SU-DHL-6 (cell line): ENCODE data around the gene DCTN3.

Experiments used
- H2AFZ ChIP-seq: fragments of 200-600 bp; sonication (generic); 2 replicates; pipeline ENCODE4 v1.6.1; 2014; ENCODE audit warnings: low read depth, mild to moderate bottlenecking, moderate library complexity, mixed read lengths, antibody characterized with exemption, low read length; ENCODE audit not compliant: severe bottlenecking
- H3F3A ChIP-seq: fragments of 200-600 bp; shearing (Covaris generic); 2 replicates; pipeline ENCODE4 v1.6.0; 2016; ENCODE audit warnings: antibody characterized with exemption, mild to moderate bottlenecking; ENCODE audit not compliant: insufficient read depth
- H3K27ac ChIP-seq: fragments of 200-600 bp; sonication (generic); 2 replicates; pipeline ENCODE4 v1.5.1; 2016; ENCODE audit warnings: low read depth, mild to moderate bottlenecking, low read length, moderate library complexity, mixed read lengths
- H3K27me3 ChIP-seq: fragments of 200-600 bp; sonication (generic), shearing (Covaris generic); 2 replicates; pipeline ENCODE4 v1.6.0; 2014; ENCODE audit warnings: mild to moderate bottlenecking, low read length
- H3K36me3 ChIP-seq: fragments of 200-600 bp; sonication (generic); 2 replicates; pipeline ENCODE4 v1.6.1; 2014; ENCODE audit warnings: mild to moderate bottlenecking, low read length, mixed read lengths
- H3K4me2 ChIP-seq: fragments of 300-600, 200-600 bp; shearing (Covaris generic), sonication (generic); 2 replicates; pipeline ENCODE4 v1.6.0; 2014; ENCODE audit warnings: low read length, low read depth, mild to moderate bottlenecking; ENCODE audit not compliant: poor library complexity, severe bottlenecking
- H3K4me3 ChIP-seq: fragments of 200-600 bp; sonication (generic); 2 replicates; pipeline ENCODE4 v1.5.1; 2014; ENCODE audit warnings: antibody characterized with exemption, low read length, mild to moderate bottlenecking, mixed read lengths; ENCODE audit not compliant: insufficient read depth, poor library complexity, severe bottlenecking
- H3K79me2 ChIP-seq: fragments of 200-600 bp; sonication (generic); 2 replicates; pipeline ENCODE4 v1.6.1; 2014; ENCODE audit warnings: mild to moderate bottlenecking, low read length, moderate library complexity; ENCODE audit not compliant: insufficient read depth
- H3K9ac ChIP-seq: fragments of 200-600 bp; sonication (generic); 2 replicates; pipeline ENCODE4 v1.7.0; 2014; ENCODE audit warnings: mild to moderate bottlenecking, low read length
- H3K9me2 ChIP-seq: fragments of 200-600 bp; sonication (generic); replicated peaks from 2 replicates; pipeline ENCODE4 v1.6.1; 2014; ENCODE audit warnings: low read length; ENCODE audit not compliant: insufficient read depth
- H3K9me3 ChIP-seq: fragments of 200-600 bp; sonication (generic); 2 replicates; pipeline ENCODE4 v1.6.1; 2014; ENCODE audit warnings: low read length, mixed read lengths; ENCODE audit not compliant: insufficient read depth
- H4K20me1 ChIP-seq: fragments of 200-600 bp; sonication (generic); 2 replicates; pipeline ENCODE4 v1.6.1; 2014; ENCODE audit warnings: low read depth, mild to moderate bottlenecking, antibody characterized with exemption, low read length, moderate library complexity, mixed read lengths
- CTCF ChIP-seq: fragments of 200-600 bp; sonication (generic); IDR thresholded peaks from one replicate; pipeline ENCODE4 v1.5.1; 2017; ENCODE audit warnings: antibody characterized with exemption, mild to moderate bottlenecking, low read length, moderate library complexity; ENCODE audit not compliant: insufficient read depth, poor library complexity, severe bottlenecking
- EZH2phosphoT487 ChIP-seq: fragments of 200-600 bp; sonication (generic), shearing (Covaris generic); conservative IDR thresholded peaks from 2 replicates; pipeline ENCODE4 v1.6.1; 2018; ENCODE audit warnings: mild to moderate bottlenecking, antibody characterized with exemption, low read length, moderate library complexity, mixed read lengths

The DCTN3 gene

GRCh38 chr9:34578241-34579103 lies 41.8 kb downstream of the DCTN3 start:
- Histone ChIP-seq H3F3A (no peaks in the 10 kb centered on the region), H3K4me3 (no peak overlapping the region), H3K4me2 (no peak overlapping the region), H3K36me3 (no peaks in the 10 kb centered on the region), H3K27me3 (no peaks in the 10 kb centered on the region), H3K9me2 (no peaks in the 10 kb centered on the region), H3K27ac (no peak overlapping the region), H2AFZ (no peak overlapping the region), H3K79me2 (no peaks in the 10 kb centered on the region), H4K20me1 (no peaks in the 10 kb centered on the region), H3K9ac (no peak overlapping the region), H3K9me3 (no peaks in the 10 kb centered on the region)
- no peak for TF ChIP-seq EZH2phosphoT487
- no peak for TF ChIP-seq CTCF

- H3K27me3 ChIP-seq, result no peaks in the 10 kb centered on the region
- no peak overlapping the region for H3K9ac ChIP-seq
- H2AFZ ChIP-seq, result no peak overlapping the region
- H3F3A ChIP-seq, result no peaks in the 10 kb centered on the region
- TF ChIP-seq EZH2phosphoT487 (0 out of 2 replicates have a peak, but pooled peaks have one; percentile 48), CTCF (no peak)
- no peaks in the 10 kb centered on the region for H4K20me1 ChIP-seq
- H3K9me3 ChIP-seq, result no peaks in the 10 kb centered on the region
- H3K9me2 ChIP-seq, result no peaks in the 10 kb centered on the region
- H3K27ac ChIP-seq, result no peak overlapping the region
- no peak overlapping the region for H3K4me2 ChIP-seq
- no peaks in the 10 kb centered on the region for H3K36me3 ChIP-seq
- H3K79me2 ChIP-seq, result no peaks in the 10 kb centered on the region
- no peak overlapping the region for H3K4me3 ChIP-seq
Measured at GRCh38 chr9:34577400-34578240, 42.7 kb downstream of the DCTN3 start.

GRCh38 chr9:34576597-34577399 lies 43.5 kb downstream of the DCTN3 start:
- Histone ChIP-seq H4K20me1 (no peaks in the 10 kb centered on the region), H3K9ac (no peak overlapping the region), H3F3A (no peaks in the 10 kb centered on the region), H3K27ac (no peak overlapping the region), H3K36me3 (no peaks in the 10 kb centered on the region), H3K4me2 (no peak overlapping the region), H3K27me3 (no peaks in the 10 kb centered on the region), H3K4me3 (no peak overlapping the region), H3K9me3 (no peaks in the 10 kb centered on the region), H2AFZ (no peak overlapping the region), H3K79me2 (no peaks in the 10 kb centered on the region), H3K9me2 (no peaks in the 10 kb centered on the region)
- TF ChIP-seq CTCF, result no peak
- TF ChIP-seq EZH2phosphoT487, result no peak
